GM12873 (cell line): ENCODE results near the gene BPIFB1.

ENCODE experiments used
- CTCF ChIP-seq: IDR thresholded peaks from 2 replicates; pipeline ENCODE4 v1.5.1; 2012; ENCODE audit warnings: low read depth, mild to moderate bottlenecking, moderate library complexity, low read length, control low read depth; ENCODE audit not compliant: insufficient read depth; ENCODE audit errors: missing control alignments

Gene BPIFB1

GRCh38 chr20:33273117-33273851 is 9.7 kb upstream of the BPIFB1 start:
- TF ChIP-seq CTCF, result no peak

GRCh38 chr20:33275215-33275614 is 7.8 kb upstream of the BPIFB1 start:
- TF ChIP-seq CTCF, result no peak

- no peak for TF ChIP-seq CTCF
These were observed 7.1 kb upstream of the BPIFB1 start for GRCh38 chr20:33275871-33276270.

GRCh38 chr20:33276303-33277113 is 6.5 kb upstream of the BPIFB1 start:
- TF ChIP-seq CTCF, result no peak

- TF ChIP-seq CTCF, result no peak
These were observed 5.3 kb upstream of the BPIFB1 start for GRCh38 chr20:33277471-33278441.

- no peak for TF ChIP-seq CTCF
These were observed 4.3 kb upstream of the BPIFB1 start for GRCh38 chr20:33278700-33279099.
